ENCODE data around the gene GNB5. TPM values are rescaled to one million over a fixed set of nuclear protein-coding genes. Genes with fewer than 3 reads are reported as not detected.

GNB5 gene
- total and polyA plus RNA-seq, 2 of the 13 experiments (the other 11 are each of a cell fraction or from before 2014, with no cell fraction given): 13.7 to 14.4 TPM

DNA sequence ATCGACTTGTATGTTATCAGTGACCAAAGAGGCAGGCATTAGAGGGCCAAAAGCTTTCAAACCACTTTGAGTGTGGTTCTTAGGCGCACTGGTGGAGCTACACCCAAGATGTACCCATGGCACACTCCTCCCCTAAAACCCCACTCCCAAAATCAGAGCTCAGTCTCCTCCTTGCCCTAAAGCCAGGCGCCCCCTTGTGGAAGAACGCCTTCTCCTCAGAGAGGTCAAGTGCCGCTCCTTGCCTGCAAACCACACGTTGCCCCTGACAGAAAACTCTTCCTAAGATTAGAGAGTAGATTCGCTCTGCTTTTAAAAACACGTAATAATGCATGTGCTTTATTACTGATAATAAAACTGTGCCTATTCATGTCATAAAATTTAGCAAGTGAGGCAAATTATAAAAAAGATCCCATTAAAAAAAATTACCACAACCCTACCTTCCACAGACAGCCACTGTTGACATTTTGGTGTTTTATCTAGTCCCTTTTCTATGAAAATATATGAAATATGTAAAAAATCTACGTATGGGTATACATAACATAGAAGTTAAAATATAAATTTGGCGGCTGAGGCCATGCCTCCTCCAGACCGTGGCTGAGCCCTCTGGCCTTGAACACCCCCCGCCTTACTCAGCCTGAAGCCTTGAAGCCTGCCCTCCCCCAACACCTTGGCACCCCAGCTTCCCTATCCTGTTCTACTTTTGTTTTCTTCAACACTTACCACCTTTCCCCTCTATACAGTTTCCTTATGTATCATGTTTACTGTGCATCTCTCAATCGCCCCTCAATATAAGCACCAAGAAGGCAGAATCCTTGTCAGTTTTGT lies 112.1 kb downstream of the GNB5 start (continued):
- TF ChIP-seq THAP7 (CRISPR knock-in tag; IDR thresholded peaks at IDR 0.05) (no peak), ZNF331 (CRISPR knock-in tag; IDR thresholded peaks at IDR 0.05) (0 out of 2 replicates have a peak, but pooled peaks have one; percentile 32), YEATS4 (CRISPR knock-in tag; IDR thresholded peaks at IDR 0.05; ENCODE audit: borderline replicate concordance) (peak; percentile 3; the same call in 1 of the 2 replicates), DMAP1 (CRISPR knock-in tag; IDR thresholded peaks at IDR 0.05) (peak; percentile 57), TRIM22 (IDR thresholded peaks at IDR 0.05) (no peak), HDAC1 (CRISPR knock-in tag; IDR thresholded peaks at IDR 0.05) (0 out of 2 replicates have a peak, but pooled peaks have one; percentile 27), ZNF546 (CRISPR knock-in tag; conservative IDR thresholded peaks at IDR 0.05) (no peak), ZNF12 (CRISPR knock-in tag; IDR thresholded peaks at IDR 0.05) (no peak), SMC3 (IDR thresholded peaks at IDR 0.05; ENCODE audit: low read length) (peak; percentile 80), ZSCAN20 (CRISPR knock-in tag; IDR thresholded peaks at IDR 0.05; ENCODE audit: borderline replicate concordance) (no peak), ZNF501 (CRISPR knock-in tag; IDR thresholded peaks at IDR 0.05) (peak; percentile 48; the same call in 1 of the 2 replicates), TARDBP (CRISPR knock-in tag; IDR thresholded peaks at IDR 0.05) (0 out of 2 replicates have a peak, but pooled peaks have one; percentile 10), HIC2 (CRISPR knock-in tag; IDR thresholded peaks at IDR 0.05; ENCODE audit: low read depth) (0 out of 2 replicates have a peak, but pooled peaks have one; percentile 3), ZNF598 (CRISPR knock-in tag; IDR thresholded peaks at IDR 0.05; ENCODE audit: borderline replicate concordance) (0 out of 2 replicates have a peak, but pooled peaks have one; percentile 3), RFX3 (CRISPR knock-in tag; IDR thresholded peaks at IDR 0.05) (no peak), CTCF (CRISPR knock-in tag; IDR thresholded peaks at IDR 0.05) (peak; percentile 90)
- TF ChIP-seq, protein P1, sequence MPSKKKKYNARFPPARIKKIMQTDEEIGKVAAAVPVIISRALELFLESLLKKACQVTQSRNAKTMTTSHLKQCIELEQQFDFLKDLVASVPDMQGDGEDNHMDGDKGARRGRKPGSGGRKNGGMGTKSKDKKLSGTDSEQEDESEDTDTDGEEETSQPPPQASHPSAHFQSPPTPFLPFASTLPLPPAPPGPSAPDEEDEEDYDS (CRISPR knock-in tag; IDR thresholded peaks at IDR 0.05): 0 out of 2 replicates have a peak, but pooled peaks have one; percentile 34
- TF ChIP-seq, protein P2, sequence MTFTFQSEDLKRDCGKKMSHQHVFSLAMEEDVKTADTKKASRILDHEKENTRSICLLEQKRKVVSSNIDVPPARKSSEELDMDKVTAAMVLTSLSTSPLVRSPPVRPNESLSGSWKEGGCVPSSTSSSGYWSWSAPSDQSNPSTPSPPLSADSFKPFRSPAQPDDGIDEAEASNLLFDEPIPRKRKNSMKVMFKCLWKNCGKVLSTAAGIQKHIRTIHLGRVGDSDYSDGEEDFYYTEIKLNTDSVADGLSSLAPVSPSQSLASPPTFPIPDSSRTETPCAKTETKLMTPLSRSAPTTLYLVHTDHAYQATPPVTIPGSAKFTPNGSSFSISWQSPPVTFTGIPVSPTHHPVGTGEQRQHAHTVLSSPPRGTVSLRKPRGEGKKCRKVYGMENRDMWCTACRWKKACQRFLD (CRISPR knock-in tag; IDR thresholded peaks at IDR 0.05; ENCODE audit: borderline replicate concordance): 0 out of 2 replicates have a peak, but pooled peaks have one; percentile 8

All from HepG2 (cell line).